Liver (tissue), 9 donors: ENCODE data around the gene KRT27. TPM values are rescaled to one million over a fixed set of nuclear protein-coding genes. Genes with fewer than 3 reads are reported as not detected.

Experiments used
- DNase-seq: peaks from one replicate; pipeline ENCODE4 v3.0.0-alpha.2; 2017; ENCODE audit warnings: low spot score
- H3K27ac ChIP-seq, 2 donors: one replicate each; pipeline ENCODE4 v1.7.0; 2013; ENCODE audit warnings: inconsistent platforms in 2 of 2, low read length in 2 of 2, control low read depth in 1 of 2, low read depth in 1 of 2, mild to moderate bottlenecking in 1 of 2
- H3K27me3 ChIP-seq, 4 donors: one replicate each; pipeline versions ENCODE4 v1.6.1 to v1.7.0; 2013; ENCODE audit warnings: low read length in 3 of 4, inconsistent platforms in 1 of 4, mild to moderate bottlenecking in 1 of 4, moderate library complexity in 1 of 4; ENCODE audit not compliant: control insufficient read depth in 4 of 4, insufficient read depth in 4 of 4
- H3K36me3 ChIP-seq, 4 donors: one replicate each; pipeline versions ENCODE4 v1.6.1 to v1.7.0; 2013; ENCODE audit warnings: low read length in 3 of 4, mild to moderate bottlenecking in 3 of 4, low read depth in 1 of 4, moderate library complexity in 1 of 4; ENCODE audit not compliant: control insufficient read depth in 4 of 4, insufficient read depth in 3 of 4
- H3K4me1 ChIP-seq, 4 donors: one replicate each; pipeline versions ENCODE4 v1.6.1 to v1.7.0; 2013; ENCODE audit warnings: low read length in 3 of 4, mild to moderate bottlenecking in 3 of 4, moderate library complexity in 1 of 4; ENCODE audit not compliant: control insufficient read depth in 4 of 4, insufficient read depth in 4 of 4
- H3K4me3 ChIP-seq, 3 donors: one replicate each; pipeline versions ENCODE4 v1.6.1 to v1.7.0; 2013; ENCODE audit warnings: low read length in 3 of 3, control low read depth in 1 of 3, low read depth in 1 of 3, mild to moderate bottlenecking in 1 of 3
- H3K9ac ChIP-seq, 2 donors: one replicate each; pipeline ENCODE4 v1.7.0; 2013; ENCODE audit warnings: low read length in 2 of 2, mild to moderate bottlenecking in 2 of 2, moderate library complexity in 2 of 2, control low read depth in 1 of 2, low read depth in 1 of 2
- H3K9me3 ChIP-seq, 4 donors: one replicate each; pipeline versions ENCODE4 v1.6.1 to v1.7.0; 2013; ENCODE audit warnings: low read length in 3 of 4; ENCODE audit not compliant: control insufficient read depth in 4 of 4
- EGR1 ChIP-seq, 2 donors: IDR thresholded peaks; 2 replicates each; pipeline ENCODE4 v1.6.1; 2016 to 2018; ENCODE audit warnings: antibody characterized with exemption in 2 of 2, low read depth in 2 of 2
- FOXA1 ChIP-seq: IDR thresholded peaks from 2 replicates; pipeline ENCODE4 v1.6.1; 2016; ENCODE audit warnings: antibody characterized with exemption
- FOXA2 ChIP-seq: IDR thresholded peaks from 2 replicates; pipeline ENCODE4 v1.6.1; 2016; ENCODE audit warnings: antibody characterized with exemption
- GABPA ChIP-seq, 2 donors: IDR thresholded peaks in 1 of 2; conservative IDR thresholded peaks in 1 of 2; 2 replicates each; pipeline ENCODE4 v1.6.1; 2016; ENCODE audit warnings: antibody characterized with exemption in 2 of 2, mild to moderate bottlenecking in 1 of 2, moderate library complexity in 1 of 2
- HNF4A ChIP-seq, 2 donors: conservative IDR thresholded peaks; 2 replicates each; pipeline ENCODE4 v1.6.1; 2016; ENCODE audit warnings: antibody characterized with exemption in 2 of 2, mild to moderate bottlenecking in 2 of 2
- HNF4G ChIP-seq: IDR thresholded peaks from 2 replicates; pipeline ENCODE4 v1.6.1; 2016; ENCODE audit warnings: antibody characterized with exemption
- JUND ChIP-seq, 2 donors: IDR thresholded peaks; 2 replicates each; pipeline ENCODE4 v1.6.1; 2016; ENCODE audit warnings: antibody characterized with exemption in 2 of 2
- RAD21 ChIP-seq, 2 donors: IDR thresholded peaks; 2 replicates each; pipeline ENCODE4 v1.6.1; 2016; ENCODE audit warnings: antibody characterized with exemption in 2 of 2, mild to moderate bottlenecking in 2 of 2
- RXRA ChIP-seq, 2 donors: IDR thresholded peaks; 2 replicates each; pipeline ENCODE4 v1.6.1; 2017 to 2018; ENCODE audit warnings: antibody characterized with exemption in 2 of 2, mild to moderate bottlenecking in 1 of 2
- SP1 ChIP-seq: IDR thresholded peaks from 2 replicates; pipeline ENCODE4 v1.6.1; 2018; ENCODE audit warnings: antibody characterized with exemption, mild to moderate bottlenecking
- TAF1 ChIP-seq: conservative IDR thresholded peaks from 2 replicates; pipeline ENCODE4 v1.6.1; 2016; ENCODE audit warnings: antibody characterized with exemption, mild to moderate bottlenecking
- YY1 ChIP-seq: IDR thresholded peaks from 2 replicates; pipeline ENCODE4 v1.6.1; 2016; ENCODE audit warnings: antibody characterized with exemption, mild to moderate bottlenecking
- WGBS: extraction: QIAGEN DNeasy Blood & Tissue Kit; methylation state at CpG from one replicate; pipeline ENCODE4 v1.1.7; 2013; 5-methylcytosine and 5-hydroxymethylcytosine counted together
- polyA plus RNA-seq, 2 donors: library from polyadenylated mRNA; stranded (reverse) in 1 of 2; unstranded in 1 of 2; fragments of 200-250 nt in 1 of 2; fragments of >200 nt in 1 of 2; fragmentation: Nextera tagmentation in 1 of 2; extraction: Ambion mirVana in 1 of 2; gene quantifications; one replicate each; pipeline versions ENCODE4 v1.2.1 to v1.2.3, GENCODE V29; 2013 to 2015
- total RNA-seq, 2 donors: library from RNA; depleted of rRNA; stranded (reverse); fragments of >200 nt; gene quantifications; one replicate each; pipeline ENCODE4 v1.2.3, GENCODE V29; 2014
- TF ChIP-seq, protein P1 (sequence below): IDR thresholded peaks from 2 replicates; pipeline ENCODE4 v1.6.1; 2016; ENCODE audit warnings: antibody characterized with exemption
- TF ChIP-seq, protein P2 (sequence below): IDR thresholded peaks from 2 replicates; pipeline ENCODE4 v1.6.1; 2016; ENCODE audit warnings: antibody characterized with exemption, mild to moderate bottlenecking
- TF ChIP-seq, protein P3 (sequence below): fragments of 150-350 bp; IDR thresholded peaks from 2 replicates; pipeline ENCODE4 v1.5.1; 2017; ENCODE audit warnings: improper control_type of control experiment, low read depth, low read length; ENCODE audit not compliant: missing input control
- TF ChIP-seq, protein P4 (sequence below): IDR thresholded peaks from 2 replicates; pipeline ENCODE4 v1.6.1; 2016; ENCODE audit warnings: antibody characterized with exemption
- donor health status: healthy.
- donor health status: healthy.
- donor health status: healthy.
- donor health status: healthy.
- donor health status: healthy.

The KRT27 gene
- total and polyA plus RNA-seq, 4 donors = not detected

DNA sequence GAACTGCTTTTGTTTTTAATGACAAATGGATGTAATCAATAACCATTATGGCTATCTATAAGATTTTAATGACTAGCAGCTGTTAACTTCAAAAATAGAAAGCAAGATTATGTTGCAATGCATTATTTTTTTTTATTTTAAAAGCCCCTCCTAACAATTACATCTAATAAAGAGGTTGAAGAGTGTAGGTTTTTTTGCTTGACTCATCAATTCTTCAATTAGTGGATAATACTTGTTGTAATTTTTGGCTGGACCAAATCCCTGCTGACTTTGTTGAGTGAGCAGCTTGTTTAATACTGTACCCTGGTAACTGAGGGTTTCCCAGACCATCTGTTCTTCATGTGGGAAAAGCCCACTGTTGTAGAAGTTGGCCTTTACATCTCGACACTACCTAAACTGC lies 51.4 kb downstream of the KRT27 start:
- no peak for TF ChIP-seq HNF4G
- TF ChIP-seq, protein P1, sequence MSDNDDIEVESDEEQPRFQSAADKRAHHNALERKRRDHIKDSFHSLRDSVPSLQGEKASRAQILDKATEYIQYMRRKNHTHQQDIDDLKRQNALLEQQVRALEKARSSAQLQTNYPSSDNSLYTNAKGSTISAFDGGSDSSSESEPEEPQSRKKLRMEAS = no peak
- no peak for TF ChIP-seq YY1
- TF ChIP-seq EGR1 (IDR thresholded peaks at IDR 0.05; ENCODE audit: low read depth in 2 of 2) = no peak
- no peak for TF ChIP-seq RXRA (IDR thresholded peaks at IDR 0.05)
- no peak for TF ChIP-seq TAF1
- TF ChIP-seq SP1 = no peak
- no peak for TF ChIP-seq JUND (IDR thresholded peaks at IDR 0.05)
- TF ChIP-seq, protein P2, sequence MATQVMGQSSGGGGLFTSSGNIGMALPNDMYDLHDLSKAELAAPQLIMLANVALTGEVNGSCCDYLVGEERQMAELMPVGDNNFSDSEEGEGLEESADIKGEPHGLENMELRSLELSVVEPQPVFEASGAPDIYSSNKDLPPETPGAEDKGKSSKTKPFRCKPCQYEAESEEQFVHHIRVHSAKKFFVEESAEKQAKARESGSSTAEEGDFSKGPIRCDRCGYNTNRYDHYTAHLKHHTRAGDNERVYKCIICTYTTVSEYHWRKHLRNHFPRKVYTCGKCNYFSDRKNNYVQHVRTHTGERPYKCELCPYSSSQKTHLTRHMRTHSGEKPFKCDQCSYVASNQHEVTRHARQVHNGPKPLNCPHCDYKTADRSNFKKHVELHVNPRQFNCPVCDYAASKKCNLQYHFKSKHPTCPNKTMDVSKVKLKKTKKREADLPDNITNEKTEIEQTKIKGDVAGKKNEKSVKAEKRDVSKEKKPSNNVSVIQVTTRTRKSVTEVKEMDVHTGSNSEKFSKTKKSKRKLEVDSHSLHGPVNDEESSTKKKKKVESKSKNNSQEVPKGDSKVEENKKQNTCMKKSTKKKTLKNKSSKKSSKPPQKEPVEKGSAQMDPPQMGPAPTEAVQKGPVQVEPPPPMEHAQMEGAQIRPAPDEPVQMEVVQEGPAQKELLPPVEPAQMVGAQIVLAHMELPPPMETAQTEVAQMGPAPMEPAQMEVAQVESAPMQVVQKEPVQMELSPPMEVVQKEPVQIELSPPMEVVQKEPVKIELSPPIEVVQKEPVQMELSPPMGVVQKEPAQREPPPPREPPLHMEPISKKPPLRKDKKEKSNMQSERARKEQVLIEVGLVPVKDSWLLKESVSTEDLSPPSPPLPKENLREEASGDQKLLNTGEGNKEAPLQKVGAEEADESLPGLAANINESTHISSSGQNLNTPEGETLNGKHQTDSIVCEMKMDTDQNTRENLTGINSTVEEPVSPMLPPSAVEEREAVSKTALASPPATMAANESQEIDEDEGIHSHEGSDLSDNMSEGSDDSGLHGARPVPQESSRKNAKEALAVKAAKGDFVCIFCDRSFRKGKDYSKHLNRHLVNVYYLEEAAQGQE = no peak
- no peak for TF ChIP-seq RAD21 (IDR thresholded peaks at IDR 0.05)
- TF ChIP-seq, protein P3, sequence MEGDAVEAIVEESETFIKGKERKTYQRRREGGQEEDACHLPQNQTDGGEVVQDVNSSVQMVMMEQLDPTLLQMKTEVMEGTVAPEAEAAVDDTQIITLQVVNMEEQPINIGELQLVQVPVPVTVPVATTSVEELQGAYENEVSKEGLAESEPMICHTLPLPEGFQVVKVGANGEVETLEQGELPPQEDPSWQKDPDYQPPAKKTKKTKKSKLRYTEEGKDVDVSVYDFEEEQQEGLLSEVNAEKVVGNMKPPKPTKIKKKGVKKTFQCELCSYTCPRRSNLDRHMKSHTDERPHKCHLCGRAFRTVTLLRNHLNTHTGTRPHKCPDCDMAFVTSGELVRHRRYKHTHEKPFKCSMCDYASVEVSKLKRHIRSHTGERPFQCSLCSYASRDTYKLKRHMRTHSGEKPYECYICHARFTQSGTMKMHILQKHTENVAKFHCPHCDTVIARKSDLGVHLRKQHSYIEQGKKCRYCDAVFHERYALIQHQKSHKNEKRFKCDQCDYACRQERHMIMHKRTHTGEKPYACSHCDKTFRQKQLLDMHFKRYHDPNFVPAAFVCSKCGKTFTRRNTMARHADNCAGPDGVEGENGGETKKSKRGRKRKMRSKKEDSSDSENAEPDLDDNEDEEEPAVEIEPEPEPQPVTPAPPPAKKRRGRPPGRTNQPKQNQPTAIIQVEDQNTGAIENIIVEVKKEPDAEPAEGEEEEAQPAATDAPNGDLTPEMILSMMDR = no peak
- no peak for TF ChIP-seq HNF4A (conservative IDR thresholded peaks at IDR 0.05)
- no peak for TF ChIP-seq FOXA1
- no peak for TF ChIP-seq GABPA (IDR thresholded peaks at IDR 0.05 in 1 of 2, conservative IDR thresholded peaks at IDR 0.05 in 1 of 2)
- TF ChIP-seq FOXA2 = no peak
- TF ChIP-seq, protein P4, sequence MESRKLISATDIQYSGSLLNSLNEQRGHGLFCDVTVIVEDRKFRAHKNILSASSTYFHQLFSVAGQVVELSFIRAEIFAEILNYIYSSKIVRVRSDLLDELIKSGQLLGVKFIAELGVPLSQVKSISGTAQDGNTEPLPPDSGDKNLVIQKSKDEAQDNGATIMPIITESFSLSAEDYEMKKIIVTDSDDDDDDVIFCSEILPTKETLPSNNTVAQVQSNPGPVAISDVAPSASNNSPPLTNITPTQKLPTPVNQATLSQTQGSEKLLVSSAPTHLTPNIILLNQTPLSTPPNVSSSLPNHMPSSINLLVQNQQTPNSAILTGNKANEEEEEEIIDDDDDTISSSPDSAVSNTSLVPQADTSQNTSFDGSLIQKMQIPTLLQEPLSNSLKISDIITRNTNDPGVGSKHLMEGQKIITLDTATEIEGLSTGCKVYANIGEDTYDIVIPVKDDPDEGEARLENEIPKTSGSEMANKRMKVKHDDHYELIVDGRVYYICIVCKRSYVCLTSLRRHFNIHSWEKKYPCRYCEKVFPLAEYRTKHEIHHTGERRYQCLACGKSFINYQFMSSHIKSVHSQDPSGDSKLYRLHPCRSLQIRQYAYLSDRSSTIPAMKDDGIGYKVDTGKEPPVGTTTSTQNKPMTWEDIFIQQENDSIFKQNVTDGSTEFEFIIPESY = no peak
- no peak overlapping the region for H3K27ac ChIP-seq
- no peaks in the 10 kb centered on the region for H3K36me3 ChIP-seq
- no peaks in the 10 kb centered on the region for H3K27me3 ChIP-seq
- no peak overlapping the region for H3K4me3 ChIP-seq
- H3K4me1 ChIP-seq = peaks cover 0 to 3% (median 1%) of the 10 kb centered on the region in 4 donors
- no peak for DNase-seq
- H3K9ac ChIP-seq = no peak overlapping the region
- no peaks in the 10 kb centered on the region for H3K9me3 ChIP-seq
- whole genome bisulfite sequencing = 76% methylated on average over 1 of the region's 1 CpG
